Endodermal cell (in vitro differentiated cells): ENCODE results near the gene AHDC1. TPM values are rescaled to one million over a fixed set of nuclear protein-coding genes. Genes with fewer than 3 reads are reported as not detected.

Experiments
- DNase-seq: peaks from one replicate; pipeline ENCODE4 v3.0.0-alpha.2; 2017
- H3K27ac ChIP-seq: 2 replicates; pipeline ENCODE4 v1.5.1; 2013; ENCODE audit warnings: mild to moderate bottlenecking, low read depth, low read length, moderate library complexity
- H3K27me3 ChIP-seq: 2 replicates; pipeline ENCODE4 v1.6.1; 2013; ENCODE audit warnings: mild to moderate bottlenecking, low read length, moderate library complexity; ENCODE audit not compliant: insufficient read depth, control insufficient read depth, poor library complexity, severe bottlenecking
- H3K36me3 ChIP-seq: 2 replicates; pipeline ENCODE4 v1.7.0; 2013; ENCODE audit warnings: mild to moderate bottlenecking, low read length, moderate library complexity; ENCODE audit not compliant: control insufficient read depth, insufficient read depth
- H3K4me1 ChIP-seq: one replicate; pipeline ENCODE4 v1.7.0; 2013; ENCODE audit warnings: low read length; ENCODE audit not compliant: control insufficient read depth, insufficient read depth
- H3K4me3 ChIP-seq: 2 replicates; pipeline ENCODE4 v1.5.1; 2013; ENCODE audit warnings: mild to moderate bottlenecking, low read length, moderate library complexity
- H3K9ac ChIP-seq: 2 replicates; pipeline ENCODE4 v1.6.1; 2013; ENCODE audit warnings: mild to moderate bottlenecking, low read length, moderate library complexity; ENCODE audit not compliant: poor library complexity, severe bottlenecking; ENCODE audit errors: extremely low read depth
- H3K9me3 ChIP-seq: 2 replicates; pipeline ENCODE4 v1.6.1; 2013; ENCODE audit warnings: mild to moderate bottlenecking, low read length, moderate library complexity; ENCODE audit not compliant: control insufficient read depth
- H3K27ac Mint-ChIP-seq: 2 replicates; pipeline ENCODE4 v1.8.0; 2020; ENCODE audit warnings: mixed read lengths
- H3K27me3 Mint-ChIP-seq: 2 replicates; pipeline ENCODE4 v1.8.0; 2021; ENCODE audit warnings: mild to moderate bottlenecking, mixed read lengths; ENCODE audit not compliant: insufficient read depth
- H3K36me3 Mint-ChIP-seq: 2 replicates; pipeline ENCODE4 v1.8.0; 2020; ENCODE audit warnings: low read depth, mixed read lengths
- H3K4me1 Mint-ChIP-seq: 2 replicates; pipeline ENCODE4 v1.8.0; 2020; ENCODE audit warnings: mixed read lengths
- H3K4me3 Mint-ChIP-seq: 2 replicates; pipeline ENCODE4 v1.8.0; 2020; ENCODE audit warnings: mild to moderate bottlenecking, moderate library complexity, mixed read lengths
- H3K9me3 Mint-ChIP-seq: 2 replicates; pipeline ENCODE4 v1.8.0; 2020; ENCODE audit warnings: mild to moderate bottlenecking, mixed read lengths
- CTCF ChIP-seq: fragments of 200-600 bp; sonication (generic); conservative IDR thresholded peaks from 2 replicates; pipeline ENCODE4 v1.5.0; 2021; ENCODE audit warnings: antibody characterized with exemption, mild to moderate bottlenecking
- WGBS, 2 experiments: methylation state at CpG; one replicate each; pipeline versions ENCODE4 v1.1.5 to v1.1.7; 2013; ENCODE audit warnings: missing lambda C conversion rate in 2 of 2, mixed read lengths in 1 of 2; ENCODE audit not compliant: insufficient coverage in 1 of 2, insufficient read length in 1 of 2; 5-methylcytosine and 5-hydroxymethylcytosine counted together
- total RNA-seq, 2 donors: library from RNA; stranded (reverse); fragmentation: NEBNext Ultra II Directional in 1 of 2; extraction: Animal tissue kit (Norgen Biotek cat#: 25700) in 1 of 2; gene quantifications; 2 replicates in 1 of 2; 3 replicates in 1 of 2; pipeline ENCODE4 v1.2.1, GENCODE V29; 2021

The AHDC1 gene
- total RNA-seq, 2 donors from 2014 or later, result 39.3 to 41.2 TPM

GRCh38 chr1:27634985-27635367, 31.0 kb upstream of the AHDC1 start, which contains the start of gene FGR:
FGR (minus strand) TSS chr1:27635185; CDS start chr1:27623916, 11,269 bp downstream.
- no peaks in the 10 kb centered on the region for H3K36me3 Mint-ChIP-seq
- peak within 1 kb of the TSS; percentile 48 for H3K4me3 Mint-ChIP-seq
- 90 to 100% methylated on average over 3 to 28 of the region's 28 CpGs for whole genome bisulfite sequencing, 2 experiments
- H3K9me3 Mint-ChIP-seq, result no peaks in the 10 kb centered on the region
- H3K27ac Mint-ChIP-seq, result no peak within 1 kb of the TSS
- no peak within 1 kb of the TSS for H3K9ac ChIP-seq
- DNase-seq, result no peak
- no peaks in the 10 kb centered on the region for H3K36me3 ChIP-seq
- no peaks in the 10 kb centered on the region for H3K9me3 ChIP-seq
- H3K27me3 ChIP-seq, result peaks cover 20% of the 10 kb centered on the region
- H3K4me1 ChIP-seq, result no peaks in the 10 kb centered on the region
- no peak within 1 kb of the TSS for H3K27ac ChIP-seq
- no peak for TF ChIP-seq CTCF
- peak within 1 kb of the TSS; percentile 60 for H3K4me3 ChIP-seq
- H3K4me1 Mint-ChIP-seq, result peaks cover 2% of the 10 kb centered on the region
- peaks cover 39% of the 10 kb centered on the region for H3K27me3 Mint-ChIP-seq

GRCh38 chr1:27634177-27634984, 30.4 kb upstream of the AHDC1 start:
- TF ChIP-seq CTCF, result no peak
- H3K9ac ChIP-seq, result no peak overlapping the region
- H3K27me3 ChIP-seq, result peaks cover 20% of the 10 kb centered on the region
- H3K36me3 ChIP-seq, result no peaks in the 10 kb centered on the region
- H3K4me1 ChIP-seq, result no peaks in the 10 kb centered on the region
- Mint-ChIP-seq H3K27me3 (peaks cover 39% of the 10 kb centered on the region), H3K4me3 (peak overlapping the region; percentile 48), H3K36me3 (no peaks in the 10 kb centered on the region), H3K9me3 (no peaks in the 10 kb centered on the region), H3K27ac (no peak overlapping the region), H3K4me1 (no peaks in the 10 kb centered on the region)
- WGBS, 2 experiments, result 34 to 84% methylated on average over 13 to 63 of the region's 63 CpGs
- H3K4me3 ChIP-seq, result peak overlapping the region; percentile 60
- peak; percentile 73 for DNase-seq
- no peaks in the 10 kb centered on the region for H3K9me3 ChIP-seq
- H3K27ac ChIP-seq, result no peak overlapping the region

GRCh38 chr1:27633640-27634176, 29.8 kb upstream of the AHDC1 start:
- Mint-ChIP-seq H3K36me3 (no peaks in the 10 kb centered on the region), H3K27ac (no peak overlapping the region), H3K4me1 (no peaks in the 10 kb centered on the region), H3K9me3 (no peaks in the 10 kb centered on the region), H3K4me3 (peak overlapping the region; percentile 48), H3K27me3 (peaks cover 39% of the 10 kb centered on the region)
- Histone ChIP-seq H3K9ac (no peak overlapping the region), H3K36me3 (no peaks in the 10 kb centered on the region), H3K27me3 (peaks cover 20% of the 10 kb centered on the region), H3K9me3 (no peaks in the 10 kb centered on the region), H3K4me3 (peak overlapping the region; percentile 60), H3K27ac (no peak overlapping the region), H3K4me1 (no peaks in the 10 kb centered on the region)
- 40 to 94% methylated on average over 3 to 17 of the region's 17 CpGs for WGBS, 2 experiments
- TF ChIP-seq CTCF, result no peak
- no peak for DNase-seq
